Right lobe of liver (tissue), 4 donors: ENCODE measurements around the gene NPC1.

Experiments
- POLR2A ChIP-seq: fragments of 450-650 bp; IDR thresholded peaks from one replicate; pipeline ENCODE4 v1.6.1; 2017; ENCODE audit warnings: antibody characterized with exemption, mild to moderate bottlenecking
- TF ChIP-seq, protein P1 (sequence below), 4 donors: fragments of 200-600 bp in 3 of 4; fragments of 450-650 bp in 1 of 4; IDR thresholded peaks; one replicate each; pipeline versions ENCODE4 v1.5.1 to v1.8.0; 2016 to 2022; ENCODE audit warnings: antibody characterized with exemption in 4 of 4, mild to moderate bottlenecking in 2 of 4
- donor health status: DM: no; HTN: no; CAD: no.
- donor health status: DM: no; HTN: no; CAD: no.
- donor health status: DM: no; HTN: yes; CAD: no.

DNA sequence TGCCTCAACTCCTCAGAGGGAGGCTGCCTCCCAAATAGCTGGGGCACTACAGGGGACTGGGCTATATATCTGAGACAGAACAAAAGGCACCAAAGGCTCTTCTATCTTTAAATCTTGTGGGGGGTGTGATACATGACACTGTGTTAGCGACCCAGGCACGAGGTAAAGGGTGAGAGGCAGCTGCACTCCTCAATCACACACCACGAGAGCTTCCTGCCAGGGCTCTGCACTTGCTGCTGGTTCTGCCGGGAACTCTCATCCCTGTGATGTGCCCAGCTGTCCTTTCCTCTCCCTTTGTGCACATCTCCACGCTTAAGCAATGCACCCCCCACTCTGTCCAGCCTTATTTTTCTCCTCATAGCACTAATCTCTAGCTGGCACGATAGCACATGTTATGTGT lies 32.4 kb downstream of the NPC1 start:
- TF ChIP-seq, protein P1, sequence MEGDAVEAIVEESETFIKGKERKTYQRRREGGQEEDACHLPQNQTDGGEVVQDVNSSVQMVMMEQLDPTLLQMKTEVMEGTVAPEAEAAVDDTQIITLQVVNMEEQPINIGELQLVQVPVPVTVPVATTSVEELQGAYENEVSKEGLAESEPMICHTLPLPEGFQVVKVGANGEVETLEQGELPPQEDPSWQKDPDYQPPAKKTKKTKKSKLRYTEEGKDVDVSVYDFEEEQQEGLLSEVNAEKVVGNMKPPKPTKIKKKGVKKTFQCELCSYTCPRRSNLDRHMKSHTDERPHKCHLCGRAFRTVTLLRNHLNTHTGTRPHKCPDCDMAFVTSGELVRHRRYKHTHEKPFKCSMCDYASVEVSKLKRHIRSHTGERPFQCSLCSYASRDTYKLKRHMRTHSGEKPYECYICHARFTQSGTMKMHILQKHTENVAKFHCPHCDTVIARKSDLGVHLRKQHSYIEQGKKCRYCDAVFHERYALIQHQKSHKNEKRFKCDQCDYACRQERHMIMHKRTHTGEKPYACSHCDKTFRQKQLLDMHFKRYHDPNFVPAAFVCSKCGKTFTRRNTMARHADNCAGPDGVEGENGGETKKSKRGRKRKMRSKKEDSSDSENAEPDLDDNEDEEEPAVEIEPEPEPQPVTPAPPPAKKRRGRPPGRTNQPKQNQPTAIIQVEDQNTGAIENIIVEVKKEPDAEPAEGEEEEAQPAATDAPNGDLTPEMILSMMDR (IDR thresholded peaks at IDR 0.05) = no peak
- no peak for TF ChIP-seq POLR2A
